Measurements from ENCODE around the gene DOCK10. TPM values are rescaled to one million over a fixed set of nuclear protein-coding genes. Genes with fewer than 3 reads are reported as not detected.

Gene DOCK10
- total and polyA plus RNA-seq, 9 of the 15 experiments (the other 6 are each of a cell fraction or from before 2014, with no cell fraction given), result 0.01 to 0.87 (median 0.18) TPM

- no peaks in the 10 kb centered on the region for H3K9me1 ChIP-seq (ENCODE audit: control insufficient read depth, insufficient read depth, low read length)
- POLR2A ChIA-PET, result no interaction called here
- no TSS peak for BruUV-seq (replicated peaks)
- H4K20me1 ChIP-seq (replicated peaks; ENCODE audit: control insufficient read depth, insufficient read depth, low read length), result no peaks in the 10 kb centered on the region
- H3K9ac ChIP-seq (ENCODE audit: insufficient read depth in 1 of 2, low read depth in 2 of 2, low read length in 2 of 2), result no peak overlapping the region
- H3K4me2 ChIP-seq (ENCODE audit: insufficient read depth, low read length), result no peak overlapping the region
- FAIRE-seq (no peak), ATAC-seq (no peak), DNase-seq (ENCODE audit: extremely low read depth in 1 of 4, low spot score in 3 of 4) (no peak)
- no peaks in the 10 kb centered on the region for H3K4me1 ChIP-seq (replicated peaks in 1 of 2; ENCODE audit: control insufficient read depth in 2 of 2, insufficient read depth in 2 of 2, low read length in 2 of 2)
- H3K36me3 ChIP-seq (ENCODE audit: control insufficient read depth, insufficient read depth, low read length), result no peaks in the 10 kb centered on the region
- no peaks in the 10 kb centered on the region for H3K79me2 ChIP-seq (ENCODE audit: control insufficient read depth, insufficient read depth, low read length)
- H2AFZ ChIP-seq (ENCODE audit: low read depth, low read length), result no peak overlapping the region
- no peak overlapping the region for H3K4me3 ChIP-seq
- in situ Hi-C loops (cut with MboI) (no loop called here), intact Hi-C loops (cut with micrococcal nuclease) (no loop called here)
- WGBS (ENCODE audit: insufficient coverage, low coverage, missing lambda C conversion rate), result 0% methylated on average over 1 of the region's 1 CpG
- H3K27me3 ChIP-seq (ENCODE audit: control insufficient read depth in 2 of 2, insufficient read depth in 2 of 2, low read length in 2 of 2), result no peaks in the 10 kb centered on the region
- no peaks in the 10 kb centered on the region for H3K9me3 ChIP-seq (replicated peaks; ENCODE audit: control insufficient read depth, insufficient read depth, low read depth, low read length)
- CTCF ChIA-PET (ENCODE audit: low intra/inter-chr PET ratio), result no interaction called here
- no peak overlapping the region for H3K27ac ChIP-seq (ENCODE audit: extremely low read depth, low read depth, low read length)
- no peak for TF ChIP-seq DPF2 (IDR thresholded peaks at IDR 0.05)
- no peak for TF ChIP-seq ZNF707 (CRISPR knock-in tag; conservative IDR thresholded peaks at IDR 0.05)
- TF ChIP-seq KDM1A (IDR thresholded peaks at IDR 0.05), result no peak
- no peak for TF ChIP-seq ZNF212 (CRISPR knock-in tag; IDR thresholded peaks at IDR 0.05)
- TF ChIP-seq MCM5 (IDR thresholded peaks at IDR 0.05; ENCODE audit: low read depth), result no peak
- no peak for TF ChIP-seq ZBTB7A (IDR thresholded peaks at IDR 0.05; ENCODE audit: borderline replicate concordance, control insufficient read depth, low read depth, low read length)
- no peak for TF ChIP-seq ZNF24 (IDR thresholded peaks at IDR 0.05)
- TF ChIP-seq, protein P1, sequence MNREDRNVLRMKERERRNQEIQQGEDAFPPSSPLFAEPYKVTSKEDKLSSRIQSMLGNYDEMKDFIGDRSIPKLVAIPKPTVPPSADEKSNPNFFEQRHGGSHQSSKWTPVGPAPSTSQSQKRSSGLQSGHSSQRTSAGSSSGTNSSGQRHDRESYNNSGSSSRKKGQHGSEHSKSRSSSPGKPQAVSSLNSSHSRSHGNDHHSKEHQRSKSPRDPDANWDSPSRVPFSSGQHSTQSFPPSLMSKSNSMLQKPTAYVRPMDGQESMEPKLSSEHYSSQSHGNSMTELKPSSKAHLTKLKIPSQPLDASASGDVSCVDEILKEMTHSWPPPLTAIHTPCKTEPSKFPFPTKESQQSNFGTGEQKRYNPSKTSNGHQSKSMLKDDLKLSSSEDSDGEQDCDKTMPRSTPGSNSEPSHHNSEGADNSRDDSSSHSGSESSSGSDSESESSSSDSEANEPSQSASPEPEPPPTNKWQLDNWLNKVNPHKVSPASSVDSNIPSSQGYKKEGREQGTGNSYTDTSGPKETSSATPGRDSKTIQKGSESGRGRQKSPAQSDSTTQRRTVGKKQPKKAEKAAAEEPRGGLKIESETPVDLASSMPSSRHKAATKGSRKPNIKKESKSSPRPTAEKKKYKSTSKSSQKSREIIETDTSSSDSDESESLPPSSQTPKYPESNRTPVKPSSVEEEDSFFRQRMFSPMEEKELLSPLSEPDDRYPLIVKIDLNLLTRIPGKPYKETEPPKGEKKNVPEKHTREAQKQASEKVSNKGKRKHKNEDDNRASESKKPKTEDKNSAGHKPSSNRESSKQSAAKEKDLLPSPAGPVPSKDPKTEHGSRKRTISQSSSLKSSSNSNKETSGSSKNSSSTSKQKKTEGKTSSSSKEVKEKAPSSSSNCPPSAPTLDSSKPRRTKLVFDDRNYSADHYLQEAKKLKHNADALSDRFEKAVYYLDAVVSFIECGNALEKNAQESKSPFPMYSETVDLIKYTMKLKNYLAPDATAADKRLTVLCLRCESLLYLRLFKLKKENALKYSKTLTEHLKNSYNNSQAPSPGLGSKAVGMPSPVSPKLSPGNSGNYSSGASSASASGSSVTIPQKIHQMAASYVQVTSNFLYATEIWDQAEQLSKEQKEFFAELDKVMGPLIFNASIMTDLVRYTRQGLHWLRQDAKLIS (CRISPR knock-in tag; IDR thresholded peaks at IDR 0.05), result no peak
- no peak for TF ChIP-seq BRD4 (IDR thresholded peaks at IDR 0.05)
- TF ChIP-seq PRPF4 (IDR thresholded peaks at IDR 0.05; ENCODE audit: insufficient read depth, low read depth, low read length, poor library complexity, severe bottlenecking), result no peak
- TF ChIP-seq ZNF75A (CRISPR knock-in tag; IDR thresholded peaks at IDR 0.05), result no peak
- TF ChIP-seq ZFP1 (CRISPR knock-in tag; IDR thresholded peaks at IDR 0.05), result no peak
- TF ChIP-seq HDAC1 (IDR thresholded peaks at IDR 0.05), result no peak
Measured at GRCh38 chr2:224813578-224813977, 228.7 kb downstream of the DOCK10 start.

Data from K562 (cell line).